Fibroblast of lung (primary cell): ENCODE results near the gene NEGR1. TPM values are rescaled to one million over a fixed set of nuclear protein-coding genes. Genes with fewer than 3 reads are reported as not detected.

Source experiments
- DNase-seq, 2 donors: peaks; one replicate each; pipeline versions ENCODE4 v3.0.0 to v3.0.0-alpha.2; 2010; ENCODE audit warnings: low read depth in 2 of 2
- H2AFZ ChIP-seq: 2 replicates; pipeline ENCODE4 v1.5.1; 2012; ENCODE audit warnings: low read length, control low read depth, inconsistent platforms
- H3K27ac ChIP-seq: 2 replicates; pipeline ENCODE4 v1.5.1; 2011; ENCODE audit warnings: low read length, control low read depth; ENCODE audit not compliant: insufficient read depth
- H3K27me3 ChIP-seq: 2 replicates; pipeline ENCODE4 v1.5.1; 2011; ENCODE audit warnings: mild to moderate bottlenecking, low read length; ENCODE audit not compliant: control insufficient read depth, insufficient read depth
- H3K36me3 ChIP-seq: 2 replicates; pipeline ENCODE4 v1.5.1; 2011; ENCODE audit warnings: low read length; ENCODE audit not compliant: control insufficient read depth, insufficient read depth
- H3K4me1 ChIP-seq: 2 replicates; pipeline ENCODE4 v1.5.1; 2011; ENCODE audit warnings: low read length; ENCODE audit not compliant: control insufficient read depth, insufficient read depth; ENCODE audit errors: extremely low read depth
- H3K4me2 ChIP-seq: 2 replicates; pipeline ENCODE4 v1.5.1; 2011; ENCODE audit warnings: low read length, control low read depth; ENCODE audit not compliant: insufficient read depth; ENCODE audit errors: extremely low read depth
- H3K4me3 ChIP-seq, 4 experiments: fragments of 200-600 bp in 1 of 4; sonication (generic) in 1 of 4; replicated peaks in 1 of 4; 2 replicates each; pipeline ENCODE4 v1.5.1; 2011 to 2016; ENCODE audit warnings: low read length in 4 of 4, low read depth in 3 of 4, mild to moderate bottlenecking in 3 of 4, control low read depth in 2 of 4, inconsistent platforms in 1 of 4, mixed read lengths in 1 of 4; ENCODE audit not compliant: insufficient read depth in 1 of 4; ENCODE audit errors: control extremely low read depth in 1 of 4
- H3K79me2 ChIP-seq: 2 replicates; pipeline ENCODE4 v1.5.1; 2012; ENCODE audit warnings: mild to moderate bottlenecking, low read length, inconsistent platforms; ENCODE audit not compliant: control insufficient read depth, insufficient read depth
- H3K9ac ChIP-seq: 2 replicates; pipeline ENCODE4 v1.5.1; 2011; ENCODE audit warnings: mild to moderate bottlenecking, low read length, control low read depth; ENCODE audit not compliant: insufficient read depth
- H3K9me3 ChIP-seq: 2 replicates; pipeline ENCODE4 v1.5.1; 2012; ENCODE audit warnings: low read depth, low read length; ENCODE audit not compliant: control insufficient read depth, insufficient read depth
- H4K20me1 ChIP-seq: 2 replicates; pipeline ENCODE4 v1.5.1; 2011; ENCODE audit warnings: low read length; ENCODE audit not compliant: control insufficient read depth, insufficient read depth; ENCODE audit errors: extremely low read depth
- CTCF ChIP-seq, 2 donors: IDR thresholded peaks in 1 of 2; conservative IDR thresholded peaks in 1 of 2; 1 replicate in 1 of 2; 2 replicates in 1 of 2; pipeline ENCODE4 v1.5.1; 2011 to 2012; ENCODE audit warnings: low read length in 2 of 2, control low read depth in 1 of 2, inconsistent platforms in 1 of 2, low read depth in 1 of 2, mild to moderate bottlenecking in 1 of 2
- EZH2 ChIP-seq: IDR thresholded peaks from 2 replicates; pipeline ENCODE4 v1.5.1; 2012; ENCODE audit warnings: low read length, control low read depth, mild to moderate bottlenecking; ENCODE audit errors: missing control alignments
- polyA plus RNA-seq, 2 donors: library from polyadenylated mRNA; depleted of rRNA in 1 of 2; stranded (reverse) in 1 of 2; unstranded in 1 of 2; fragments of >200 nt; gene quantifications; 2 replicates each; pipeline ENCODE4 v1.2.1, GENCODE V29; 2011 to 2012; ENCODE audit warnings: missing spikeins in 1 of 2
- total RNA-seq: library from RNA; depleted of rRNA; stranded (reverse); fragments of >200 nt; gene quantifications from 2 replicates; pipeline ENCODE4 v1.2.1, GENCODE V29; 2014

NEGR1 gene
- total and polyA plus RNA-seq, 2 donors (not counting 1 experiment from before 2014, with no cell fraction given): 3.1 to 9.4 TPM

DNA sequence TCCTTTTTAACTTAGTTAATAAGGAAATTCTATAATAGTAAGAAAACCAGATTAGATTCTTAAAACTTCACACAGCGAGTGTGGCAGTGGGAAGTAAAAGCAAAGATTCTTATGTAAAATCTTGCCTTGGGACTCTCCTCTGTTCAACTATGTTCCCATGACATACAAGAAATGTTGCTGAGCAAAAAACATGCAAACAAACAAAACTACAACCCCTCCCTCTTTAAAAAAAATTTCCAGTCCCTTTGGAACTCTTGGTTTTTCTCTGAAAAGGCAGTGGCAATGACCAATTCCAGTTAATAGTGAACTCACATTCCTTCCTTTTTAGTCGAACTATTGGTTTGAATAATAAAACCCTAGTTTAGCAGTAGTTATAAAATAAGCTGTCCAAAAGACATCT lies 748.4 kb downstream of the NEGR1 start:
- Histone ChIP-seq H3K27me3 (no peaks in the 10 kb centered on the region), H3K4me1 (no peaks in the 10 kb centered on the region), H2AFZ (no peak overlapping the region), H3K9me3 (no peaks in the 10 kb centered on the region), H3K36me3 (no peaks in the 10 kb centered on the region), H3K4me3 (no peak overlapping the region), H3K4me2 (no peak overlapping the region), H3K79me2 (no peaks in the 10 kb centered on the region), H4K20me1 (no peaks in the 10 kb centered on the region), H3K27ac (no peak overlapping the region), H3K9ac (no peak overlapping the region)
- TF ChIP-seq EZH2 (no peak), CTCF (conservative IDR thresholded peaks at IDR 0.05 in 1 of 2, IDR thresholded peaks at IDR 0.05 in 1 of 2; ENCODE audit: low read depth in 1 of 2, low read length in 2 of 2) (no peak)
- no peak for DNase-seq

DNA sequence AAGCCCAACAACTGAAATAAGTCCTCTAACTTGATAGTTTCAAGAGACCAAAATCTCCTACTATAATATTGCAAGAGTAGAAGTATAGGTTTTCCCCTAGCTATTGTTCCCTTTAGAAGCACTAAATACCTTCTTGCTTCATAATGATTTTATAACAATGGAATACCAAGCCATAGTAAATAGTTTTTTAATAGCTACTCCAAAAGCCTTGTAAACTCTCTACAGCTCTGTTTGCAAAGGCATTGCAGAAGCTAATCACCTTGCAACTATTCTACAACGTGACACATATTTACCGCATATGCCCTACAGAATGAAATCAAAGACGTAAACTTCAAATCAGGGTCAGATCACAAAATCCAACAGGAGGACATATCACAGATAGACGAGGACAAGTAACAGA lies 750.0 kb downstream of the NEGR1 start:
- no peaks in the 10 kb centered on the region for H3K79me2 ChIP-seq
- H3K27ac ChIP-seq: no peak overlapping the region
- H3K9me3 ChIP-seq: no peaks in the 10 kb centered on the region
- DNase-seq: no peak
- H3K4me2 ChIP-seq: no peak overlapping the region
- no peak overlapping the region for H3K4me3 ChIP-seq
- no peak for TF ChIP-seq CTCF (conservative IDR thresholded peaks at IDR 0.05 in 1 of 2, IDR thresholded peaks at IDR 0.05 in 1 of 2; ENCODE audit: low read depth in 1 of 2, low read length in 2 of 2)
- TF ChIP-seq EZH2: no peak
- H4K20me1 ChIP-seq: no peaks in the 10 kb centered on the region
- H2AFZ ChIP-seq: no peak overlapping the region
- H3K9ac ChIP-seq: no peak overlapping the region
- no peaks in the 10 kb centered on the region for H3K36me3 ChIP-seq
- no peaks in the 10 kb centered on the region for H3K27me3 ChIP-seq
- H3K4me1 ChIP-seq: no peaks in the 10 kb centered on the region

GRCh38 chr1:71526824-71527223 lies 755.5 kb downstream of the NEGR1 start:
- Histone ChIP-seq H3K4me3 (no peak overlapping the region), H3K36me3 (no peaks in the 10 kb centered on the region), H3K9ac (no peak overlapping the region), H4K20me1 (no peaks in the 10 kb centered on the region), H3K4me2 (no peak overlapping the region), H3K9me3 (no peaks in the 10 kb centered on the region), H3K79me2 (no peaks in the 10 kb centered on the region), H3K27me3 (no peaks in the 10 kb centered on the region), H3K4me1 (no peaks in the 10 kb centered on the region), H2AFZ (no peak overlapping the region), H3K27ac (no peak overlapping the region)
- TF ChIP-seq EZH2 (no peak), CTCF (conservative IDR thresholded peaks at IDR 0.05 in 1 of 2, IDR thresholded peaks at IDR 0.05 in 1 of 2; ENCODE audit: low read depth in 1 of 2, low read length in 2 of 2) (no peak)
- no peak for DNase-seq
